Stimulated activated CD4-positive, alpha-beta T cell treated with anti-CD3 and anti-CD28 coated beads, Interleukin-12 subunit alpha, Interleukin-12 subunit beta, amount 100 ng/mL, for 24 hours (primary cell): ENCODE measurements around the gene PDYN.
"Not testable (repeated sequence)": the region's sequence is repeated elsewhere in the genome, so short reads cannot be mapped to it uniquely, and the experiment has no call there.

Source experiments
- DNase-seq, 2 experiments: peaks; one replicate each; pipeline ENCODE4 v3.0.0-alpha.2; 2020; ENCODE audit warnings: low read depth in 2 of 2

PDYN gene

GRCh38 chr20:1993986-1994385 is at the start of gene PDYN:
PDYN (minus strand) TSS chr20:1994058; CDS start chr20:1983084, 10,974 bp downstream.
- no peak for DNase-seq

DNA sequence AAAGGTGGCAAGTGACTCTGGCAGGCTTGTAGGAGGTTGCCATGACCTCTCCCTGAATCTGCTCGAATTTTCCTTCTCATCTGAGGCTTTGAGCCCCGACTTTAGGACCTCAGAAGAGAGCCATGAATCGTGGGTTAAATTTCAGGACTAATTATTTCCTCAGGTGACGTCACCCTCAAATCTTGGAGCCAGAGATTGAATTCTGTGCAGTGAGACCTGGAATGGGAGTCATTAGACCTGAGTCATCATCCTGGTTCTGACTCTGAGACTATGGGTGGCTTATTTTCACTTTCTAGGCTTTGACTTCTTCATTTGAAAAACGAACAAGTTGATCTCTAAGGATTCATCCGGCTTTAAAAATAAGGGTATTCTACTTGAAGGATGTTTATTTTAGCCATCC is 48.5 kb upstream of the PDYN start:
- no peak for DNase-seq

DNA sequence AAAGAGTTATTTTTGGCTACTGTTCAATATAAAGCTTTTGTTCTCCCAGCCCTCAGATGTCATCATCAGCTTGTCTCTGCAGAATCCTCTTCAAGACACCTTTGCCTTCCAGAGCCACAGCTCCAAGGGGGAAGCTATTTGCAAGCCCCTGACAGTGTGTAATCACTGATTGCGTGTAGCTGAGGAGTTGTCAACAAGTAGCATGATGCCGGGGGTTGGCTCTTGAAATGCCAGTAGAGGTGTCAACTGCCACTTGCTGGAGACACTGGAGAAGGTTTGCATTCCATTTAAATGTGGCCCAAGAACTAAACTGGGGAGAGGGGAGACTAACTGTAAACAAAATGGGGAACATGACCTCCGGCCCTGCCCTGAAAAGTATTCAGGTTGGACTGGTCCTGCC is 44.3 kb upstream of the PDYN start:
- no peak for DNase-seq

DNA sequence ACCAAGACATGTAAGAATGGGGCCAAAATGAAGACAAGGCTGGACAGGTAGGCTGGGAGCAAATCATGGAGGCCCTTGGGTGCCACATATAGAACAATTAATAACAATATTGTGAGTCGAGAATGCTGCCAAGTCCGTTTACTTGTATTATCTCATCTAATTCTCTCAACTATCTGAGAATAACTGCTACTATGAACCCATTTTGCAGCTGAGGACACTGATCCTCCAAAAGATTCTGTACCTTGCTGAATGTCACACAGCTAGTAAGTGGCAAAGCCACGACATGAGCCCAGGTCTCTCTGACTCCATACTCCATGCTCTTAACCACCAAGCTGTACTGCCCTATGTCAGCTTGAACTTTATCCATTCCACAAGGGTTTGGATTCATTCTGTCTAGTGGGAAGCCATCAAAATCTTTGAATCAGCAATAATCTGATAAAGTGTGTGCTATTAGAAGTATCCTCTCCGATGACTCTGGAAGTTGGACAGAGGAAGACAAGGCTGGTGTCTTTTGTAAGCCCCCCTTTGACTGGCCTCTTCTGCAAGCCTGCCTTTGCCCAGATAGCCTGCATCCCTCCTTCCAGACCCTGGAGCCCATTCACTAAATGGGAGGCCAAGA is 43.5 kb upstream of the PDYN start:
- no peak for DNase-seq

DNA sequence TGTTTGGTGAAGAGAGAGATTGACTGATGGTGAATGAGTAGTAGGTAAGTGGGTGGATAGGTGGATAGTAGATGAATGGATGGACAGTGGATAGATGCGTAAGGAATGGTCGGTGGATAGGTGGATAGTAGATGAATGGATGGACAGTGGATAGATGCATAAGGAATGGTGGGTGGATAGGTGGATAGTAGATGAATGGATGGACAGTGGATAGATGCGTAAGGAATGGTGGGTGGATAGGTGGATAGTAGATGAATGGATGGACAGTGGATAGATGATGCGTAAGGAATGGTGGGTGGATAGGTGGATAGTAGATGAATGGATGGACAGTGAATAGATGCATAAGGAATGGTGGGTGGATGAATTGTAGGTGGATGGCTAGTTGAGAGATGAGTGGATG is 42.5 kb upstream of the PDYN start:
- DNase-seq, result not testable (repeated sequence)

- no peak for DNase-seq
These were observed 38.3 kb upstream of the PDYN start for GRCh38 chr20:2032168-2032567.

- DNase-seq, result no peak
These were observed 32.7 kb upstream of the PDYN start for GRCh38 chr20:2026514-2026913.

DNA sequence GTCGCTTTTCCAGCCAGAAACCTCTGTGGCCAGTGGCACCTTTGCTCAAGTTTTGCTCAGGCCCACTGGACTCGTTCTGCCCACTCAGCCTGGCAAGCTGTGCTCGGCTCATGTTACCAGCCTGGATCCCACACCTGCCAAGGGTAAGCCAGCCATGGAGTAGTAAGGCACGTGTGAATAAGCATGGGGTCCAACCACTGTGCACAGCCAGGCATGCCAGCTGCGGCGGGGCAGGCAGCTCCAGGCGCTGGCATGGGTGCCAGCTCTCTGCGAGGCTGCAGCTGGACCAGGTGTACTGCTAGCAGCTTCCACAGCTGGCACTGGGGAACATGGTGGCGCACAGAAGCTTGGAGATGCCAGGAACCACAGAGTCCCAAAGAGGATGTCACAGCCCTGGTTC is 32.1 kb upstream of the PDYN start:
- no peak for DNase-seq

DNA sequence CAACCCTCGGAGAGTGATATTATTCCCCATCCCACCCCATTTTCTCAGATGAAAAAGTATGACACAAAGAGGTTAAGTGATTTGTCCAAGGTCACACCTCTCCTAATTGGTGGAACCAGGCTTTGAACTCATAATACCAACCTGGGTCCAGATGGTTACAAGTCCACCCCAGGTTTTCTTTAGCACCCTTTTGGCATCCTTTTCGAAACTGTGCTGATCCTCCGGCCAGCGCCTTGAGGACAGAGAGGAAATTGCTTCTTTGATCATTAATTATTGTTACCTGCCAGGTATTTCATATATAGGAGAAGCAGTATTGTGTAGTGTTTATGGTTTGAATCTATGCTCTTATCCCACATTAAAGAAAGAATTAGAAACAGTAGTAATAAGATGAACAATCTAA is 29.3 kb upstream of the PDYN start:
- no peak for DNase-seq

GRCh38 chr20:2022163-2022562 is 28.3 kb upstream of the PDYN start:
- DNase-seq, result no peak

DNA sequence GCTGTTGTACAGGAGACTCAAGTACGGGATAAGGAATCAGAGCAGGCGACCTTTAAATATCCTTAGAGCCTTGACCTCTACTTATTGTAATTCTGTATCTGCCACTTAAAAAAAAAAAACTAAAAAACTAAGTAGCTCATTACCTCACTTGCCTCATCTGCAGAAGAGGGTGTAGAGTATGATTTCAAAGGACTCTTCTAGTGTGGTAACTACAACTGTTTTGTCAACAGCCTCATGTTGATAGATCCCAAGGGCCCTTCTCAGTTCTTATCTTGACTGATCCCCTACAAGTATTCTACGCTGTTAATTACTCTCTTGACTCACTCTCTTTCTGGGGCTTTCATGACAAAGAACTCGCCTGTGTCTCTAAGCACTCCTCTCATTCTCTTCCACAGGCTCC is 16.7 kb upstream of the PDYN start:
- DNase-seq, result no peak

- DNase-seq, result peak in 1 of 2 experiments; percentile 13
These were observed 12.8 kb upstream of the PDYN start for GRCh38 chr20:2006452-2007361.

- peak; percentile 15 to 58 for DNase-seq
These were observed 12.1 kb upstream of the PDYN start for GRCh38 chr20:2005831-2006426.

DNA sequence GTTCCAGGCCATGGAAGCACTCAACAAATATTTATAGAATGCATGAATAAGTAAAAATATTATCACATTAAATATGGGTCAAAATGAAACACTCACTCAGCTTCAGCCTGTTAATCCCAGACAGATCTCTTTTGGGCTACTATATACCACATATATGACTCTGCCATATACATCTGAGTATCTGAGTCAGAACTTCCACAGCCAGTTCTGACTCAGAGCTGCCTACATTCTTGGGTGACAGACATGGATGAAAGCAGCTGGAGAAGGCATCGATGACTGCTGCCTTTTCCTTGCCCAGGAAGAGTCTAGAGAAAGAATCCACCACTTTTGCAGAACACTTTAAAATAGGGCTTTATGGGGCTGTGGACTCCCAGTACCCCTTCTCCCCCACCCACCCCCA is 11.5 kb upstream of the PDYN start:
- no peak for DNase-seq

GRCh38 chr20:2004171-2004570 is 10.3 kb upstream of the PDYN start:
- DNase-seq, result no peak

DNA sequence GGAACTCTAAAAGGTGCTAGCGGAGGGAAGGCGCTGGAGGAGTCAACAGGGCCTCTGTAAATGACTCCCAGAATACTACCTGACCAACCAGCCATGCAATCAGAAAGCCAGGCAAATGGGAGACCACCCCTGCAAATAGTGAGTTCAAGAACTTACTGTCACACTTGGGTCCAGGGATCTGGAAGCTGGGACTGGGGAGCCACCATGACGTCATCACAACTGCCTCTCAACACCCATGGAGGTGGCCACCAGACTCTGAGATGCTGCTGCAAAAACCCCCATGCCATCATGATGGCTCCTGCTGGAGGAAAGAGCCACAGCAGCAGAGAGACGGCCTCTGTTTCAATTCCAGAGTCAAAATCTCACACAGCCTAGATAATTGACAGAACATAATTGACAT is 8.5 kb upstream of the PDYN start:
- DNase-seq, result no peak

- no peak for DNase-seq
These were observed 7.3 kb upstream of the PDYN start for GRCh38 chr20:2001119-2001518.

GRCh38 chr20:2000285-2000684 is 6.4 kb upstream of the PDYN start:
- no peak for DNase-seq

GRCh38 chr20:1998715-1999114 is 4.9 kb upstream of the PDYN start:
- no peak for DNase-seq

- no peak for DNase-seq
These were observed 4.3 kb upstream of the PDYN start for GRCh38 chr20:1998193-1998520.

DNA sequence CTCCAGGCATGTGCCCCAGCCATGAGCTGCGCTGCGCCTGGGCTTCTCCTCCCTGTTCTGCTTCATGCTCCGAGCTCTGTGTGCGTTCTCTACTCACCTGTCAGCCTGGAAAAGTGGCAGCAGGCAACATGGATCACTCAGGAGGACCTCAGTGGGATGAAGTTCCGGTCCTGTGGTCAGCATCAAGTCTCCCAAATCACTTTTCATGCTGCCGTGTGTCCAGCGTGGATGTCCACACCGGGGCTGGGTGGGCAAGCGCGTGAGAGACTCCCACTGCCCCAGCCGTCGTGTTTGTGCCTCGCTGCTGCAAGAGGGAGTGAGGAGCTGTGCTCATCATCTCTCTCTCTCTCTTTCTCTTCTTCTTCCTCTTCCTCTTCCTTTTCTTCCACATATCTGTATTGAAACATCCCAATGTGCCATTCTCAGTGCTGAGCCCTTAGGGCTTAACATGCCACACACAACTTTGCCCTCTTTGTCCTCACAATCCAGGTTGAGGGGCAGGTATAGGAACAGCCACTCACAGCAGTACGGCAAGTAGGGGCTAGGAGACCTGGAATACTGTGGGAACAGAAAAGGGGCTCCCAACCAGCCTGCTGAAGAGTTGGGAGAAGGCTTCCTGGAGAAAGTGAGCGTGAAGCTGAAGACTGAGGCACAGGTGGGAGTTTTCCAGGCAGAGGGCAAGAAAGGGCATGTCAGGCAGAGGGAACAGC is 3.8 kb upstream of the PDYN start:
- DNase-seq, result no peak

DNA sequence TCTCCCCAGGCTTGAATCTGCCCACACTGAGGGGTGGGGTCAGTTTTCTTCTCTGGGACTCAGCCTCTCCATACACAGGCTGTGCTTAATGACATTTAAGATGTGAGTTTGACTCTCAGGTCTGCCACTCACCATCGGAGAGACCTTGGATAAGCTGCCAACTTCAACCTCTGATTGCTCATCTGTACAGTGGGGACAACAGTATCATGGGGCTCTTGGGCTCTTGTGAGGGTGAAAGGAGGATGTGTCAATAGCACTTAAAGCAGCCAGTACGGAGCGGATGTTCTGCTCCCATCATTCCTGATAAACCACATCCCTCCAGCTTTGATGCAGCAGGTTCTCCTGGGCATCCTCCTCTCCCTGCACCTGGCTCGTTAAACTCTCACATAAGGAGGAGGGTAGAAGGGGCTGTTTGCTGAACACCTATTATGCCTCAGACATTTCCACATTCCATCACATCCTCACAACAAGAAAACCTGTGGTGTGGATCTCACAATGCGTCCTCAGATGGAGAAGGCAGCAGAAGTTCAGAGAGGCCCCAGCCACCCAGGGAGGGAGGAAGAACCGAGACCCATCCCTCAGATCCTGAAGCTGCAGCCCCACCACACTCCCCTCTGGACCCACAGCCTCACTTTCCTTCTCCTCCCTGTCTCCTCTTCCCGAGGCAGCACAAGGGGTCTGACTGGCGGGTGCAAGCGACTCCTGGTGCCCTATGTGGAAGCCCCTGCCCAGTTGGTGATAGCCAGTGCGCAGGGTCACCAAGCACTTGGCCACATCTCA is 1.9 kb upstream of the PDYN start:
- no peak for DNase-seq
